SU-DHL-6 (cell line): ENCODE measurements around the gene MEGF6.

Source experiments
- H2AFZ ChIP-seq: fragments of 200-600 bp; sonication (generic); 2 replicates; pipeline ENCODE4 v1.6.1; 2014; ENCODE audit warnings: low read depth, mild to moderate bottlenecking, moderate library complexity, mixed read lengths, antibody characterized with exemption, low read length; ENCODE audit not compliant: severe bottlenecking
- H3F3A ChIP-seq: fragments of 200-600 bp; shearing (Covaris generic); 2 replicates; pipeline ENCODE4 v1.6.0; 2016; ENCODE audit warnings: antibody characterized with exemption, mild to moderate bottlenecking; ENCODE audit not compliant: insufficient read depth
- H3K27ac ChIP-seq: fragments of 200-600 bp; sonication (generic); 2 replicates; pipeline ENCODE4 v1.5.1; 2016; ENCODE audit warnings: low read depth, mild to moderate bottlenecking, low read length, moderate library complexity, mixed read lengths
- H3K27me3 ChIP-seq: fragments of 200-600 bp; sonication (generic), shearing (Covaris generic); 2 replicates; pipeline ENCODE4 v1.6.0; 2014; ENCODE audit warnings: mild to moderate bottlenecking, low read length
- H3K36me3 ChIP-seq: fragments of 200-600 bp; sonication (generic); 2 replicates; pipeline ENCODE4 v1.6.1; 2014; ENCODE audit warnings: mild to moderate bottlenecking, low read length, mixed read lengths
- H3K4me2 ChIP-seq: fragments of 300-600, 200-600 bp; shearing (Covaris generic), sonication (generic); 2 replicates; pipeline ENCODE4 v1.6.0; 2014; ENCODE audit warnings: low read length, low read depth, mild to moderate bottlenecking; ENCODE audit not compliant: poor library complexity, severe bottlenecking
- H3K4me3 ChIP-seq: fragments of 200-600 bp; sonication (generic); 2 replicates; pipeline ENCODE4 v1.5.1; 2014; ENCODE audit warnings: antibody characterized with exemption, low read length, mild to moderate bottlenecking, mixed read lengths; ENCODE audit not compliant: insufficient read depth, poor library complexity, severe bottlenecking
- H3K79me2 ChIP-seq: fragments of 200-600 bp; sonication (generic); 2 replicates; pipeline ENCODE4 v1.6.1; 2014; ENCODE audit warnings: mild to moderate bottlenecking, low read length, moderate library complexity; ENCODE audit not compliant: insufficient read depth
- H3K9ac ChIP-seq: fragments of 200-600 bp; sonication (generic); 2 replicates; pipeline ENCODE4 v1.7.0; 2014; ENCODE audit warnings: mild to moderate bottlenecking, low read length
- H3K9me2 ChIP-seq: fragments of 200-600 bp; sonication (generic); replicated peaks from 2 replicates; pipeline ENCODE4 v1.6.1; 2014; ENCODE audit warnings: low read length; ENCODE audit not compliant: insufficient read depth
- H3K9me3 ChIP-seq: fragments of 200-600 bp; sonication (generic); 2 replicates; pipeline ENCODE4 v1.6.1; 2014; ENCODE audit warnings: low read length, mixed read lengths; ENCODE audit not compliant: insufficient read depth
- H4K20me1 ChIP-seq: fragments of 200-600 bp; sonication (generic); 2 replicates; pipeline ENCODE4 v1.6.1; 2014; ENCODE audit warnings: low read depth, mild to moderate bottlenecking, antibody characterized with exemption, low read length, moderate library complexity, mixed read lengths
- CTCF ChIP-seq: fragments of 200-600 bp; sonication (generic); IDR thresholded peaks from one replicate; pipeline ENCODE4 v1.5.1; 2017; ENCODE audit warnings: antibody characterized with exemption, mild to moderate bottlenecking, low read length, moderate library complexity; ENCODE audit not compliant: insufficient read depth, poor library complexity, severe bottlenecking
- EZH2phosphoT487 ChIP-seq: fragments of 200-600 bp; sonication (generic), shearing (Covaris generic); conservative IDR thresholded peaks from 2 replicates; pipeline ENCODE4 v1.6.1; 2018; ENCODE audit warnings: mild to moderate bottlenecking, antibody characterized with exemption, low read length, moderate library complexity, mixed read lengths

The MEGF6 gene

GRCh38 chr1:3632298-3632697 lies 21.0 kb upstream of the MEGF6 start:
- Histone ChIP-seq H3K4me3 (no peak overlapping the region), H3K9ac (no peak overlapping the region), H3K36me3 (no peaks in the 10 kb centered on the region), H3K27ac (no peak overlapping the region), H2AFZ (no peak overlapping the region), H3K9me3 (no peaks in the 10 kb centered on the region), H3K4me2 (no peak overlapping the region), H4K20me1 (no peaks in the 10 kb centered on the region), H3K79me2 (no peaks in the 10 kb centered on the region), H3K27me3 (no peaks in the 10 kb centered on the region), H3K9me2 (no peaks in the 10 kb centered on the region), H3F3A (no peaks in the 10 kb centered on the region)
- no peak for TF ChIP-seq CTCF
- no peak for TF ChIP-seq EZH2phosphoT487

- no peaks in the 10 kb centered on the region for H3F3A ChIP-seq
- no peak overlapping the region for H3K9ac ChIP-seq
- no peak overlapping the region for H3K4me3 ChIP-seq
- no peaks in the 10 kb centered on the region for H3K27me3 ChIP-seq
- H3K36me3 ChIP-seq, result no peaks in the 10 kb centered on the region
- H4K20me1 ChIP-seq, result no peaks in the 10 kb centered on the region
- no peak overlapping the region for H3K4me2 ChIP-seq
- no peak overlapping the region for H2AFZ ChIP-seq
- no peaks in the 10 kb centered on the region for H3K9me3 ChIP-seq
- TF ChIP-seq CTCF, result no peak
- no peak for TF ChIP-seq EZH2phosphoT487
- no peaks in the 10 kb centered on the region for H3K9me2 ChIP-seq
- no peaks in the 10 kb centered on the region for H3K79me2 ChIP-seq
- H3K27ac ChIP-seq, result no peak overlapping the region
These were observed 20.3 kb upstream of the MEGF6 start for GRCh38 chr1:3631320-3632260.

GRCh38 chr1:3630914-3631313 lies 19.6 kb upstream of the MEGF6 start:
- Histone ChIP-seq H4K20me1 (no peaks in the 10 kb centered on the region), H2AFZ (no peak overlapping the region), H3K36me3 (no peaks in the 10 kb centered on the region), H3K4me2 (no peak overlapping the region), H3K9me2 (no peaks in the 10 kb centered on the region), H3K27ac (no peak overlapping the region), H3K79me2 (no peaks in the 10 kb centered on the region), H3K9me3 (no peaks in the 10 kb centered on the region), H3F3A (no peaks in the 10 kb centered on the region), H3K4me3 (no peak overlapping the region), H3K9ac (no peak overlapping the region), H3K27me3 (no peaks in the 10 kb centered on the region)
- no peak for TF ChIP-seq CTCF
- TF ChIP-seq EZH2phosphoT487, result no peak
